Amniotic epithelial cell (primary cell): ENCODE results near the gene YWHAH.

Source experiments
- DNase-seq: peaks from one replicate; pipeline ENCODE4 v3.0.0-alpha.2; 2010; ENCODE audit warnings: low read depth

The YWHAH gene

GRCh38 chr22:31983911-31984656, 39.7 kb downstream of the YWHAH start:
- peak; percentile 57 for DNase-seq

- DNase-seq = no peak
Observed at GRCh38 chr22:31987218-31987617, 42.9 kb downstream of the YWHAH start.

- DNase-seq = no peak
Observed at GRCh38 chr22:31991102-31991839, 46.9 kb downstream of the YWHAH start.

GRCh38 chr22:31995046-31995445, 50.7 kb downstream of the YWHAH start:
- no peak for DNase-seq

GRCh38 chr22:31995807-31996206, 51.5 kb downstream of the YWHAH start:
- DNase-seq = peak; percentile 40

GRCh38 chr22:31998784-31999385, 54.5 kb downstream of the YWHAH start:
- no peak for DNase-seq

GRCh38 chr22:32000181-32000580, 55.8 kb downstream of the YWHAH start:
- no peak for DNase-seq

GRCh38 chr22:32005453-32005852, 61.1 kb downstream of the YWHAH start:
- peak; percentile 95 for DNase-seq
